Neural cell (in vitro differentiated cells): ENCODE data around the gene MYO5C. TPM values are rescaled to one million over a fixed set of nuclear protein-coding genes. Genes with fewer than 3 reads are reported as not detected.

ENCODE experiments used
- H2AFZ ChIP-seq: fragments of 200-600, 300-800 bp; sonication (generic), shearing (Covaris generic); 2 replicates; pipeline ENCODE4 v1.6.0; 2014; ENCODE audit warnings: low read depth, mild to moderate bottlenecking, antibody characterized with exemption, low read length, moderate library complexity
- H3F3A ChIP-seq: fragments of 200-600 bp; shearing (Covaris generic); 2 replicates; pipeline ENCODE4 v1.6.1; 2016; ENCODE audit warnings: mild to moderate bottlenecking, moderate library complexity, mixed read lengths, antibody characterized with exemption, low read length; ENCODE audit not compliant: insufficient read depth, poor library complexity, severe bottlenecking
- H3K27ac ChIP-seq: fragments of 200-600, 300-800 bp; sonication (generic), shearing (Covaris generic); 2 replicates; pipeline ENCODE4 v1.5.1; 2014; ENCODE audit warnings: mild to moderate bottlenecking, low read length, moderate library complexity
- H3K27me3 ChIP-seq: fragments of 300-800, 200-600 bp; sonication (generic), shearing (Covaris generic); 2 replicates; pipeline ENCODE4 v1.6.0; 2014; ENCODE audit warnings: mild to moderate bottlenecking, low read depth, low read length, moderate library complexity; ENCODE audit not compliant: insufficient read depth
- H3K36me3 ChIP-seq: fragments of 300-800, 200-600 bp; sonication (generic), shearing (Covaris generic); 2 replicates; pipeline ENCODE4 v1.5.1; 2014; ENCODE audit warnings: mild to moderate bottlenecking, antibody characterized with exemption, low read length, moderate library complexity; ENCODE audit not compliant: insufficient read depth
- H3K4me2 ChIP-seq: fragments of 300-800, 200-600 bp; sonication (generic), shearing (Covaris generic); 2 replicates; pipeline ENCODE4 v1.6.0; 2014; ENCODE audit warnings: mild to moderate bottlenecking, low read length
- H3K4me3 ChIP-seq: fragments of 300-800, 200-600 bp; sonication (generic), shearing (Covaris generic); 2 replicates; pipeline ENCODE4 v1.5.1; 2014; ENCODE audit warnings: mild to moderate bottlenecking, low read length, moderate library complexity
- H3K79me2 ChIP-seq: fragments of 200-600 bp; shearing (Covaris generic); replicated peaks from 2 replicates; pipeline ENCODE4 v1.6.0; 2014; ENCODE audit warnings: mild to moderate bottlenecking, low read length, moderate library complexity; ENCODE audit not compliant: insufficient read depth
- H3K9ac ChIP-seq: fragments of 300-800, 200-600 bp; sonication (generic), shearing (Covaris generic); 2 replicates; pipeline ENCODE4 v1.6.1; 2016; ENCODE audit warnings: mild to moderate bottlenecking, low read length, mixed read lengths
- H3K9me2 ChIP-seq: fragments of 200-600 bp; shearing (Covaris generic); 2 replicates; pipeline ENCODE4 v1.6.1; 2016; ENCODE audit warnings: mild to moderate bottlenecking, low read length, mixed read lengths; ENCODE audit not compliant: insufficient read depth
- H3K9me3 ChIP-seq: fragments of 200-600, 300-800 bp; sonication (generic), shearing (Covaris generic); 2 replicates; pipeline ENCODE4 v1.6.1; 2016; ENCODE audit warnings: mild to moderate bottlenecking, mixed run types, low read length, moderate library complexity, mixed read lengths
- H4K20me1 ChIP-seq: fragments of 200-600 bp; shearing (Covaris generic); 2 replicates; pipeline ENCODE4 v1.6.1; 2016; ENCODE audit warnings: mild to moderate bottlenecking, mixed run types; ENCODE audit not compliant: insufficient read depth
- CTCF ChIP-seq: fragments of 450-650 bp; IDR thresholded peaks from 2 replicates; pipeline ENCODE4 v1.5.1; 2014; ENCODE audit warnings: antibody characterized with exemption, mild to moderate bottlenecking, moderate library complexity; ENCODE audit not compliant: poor library complexity, severe bottlenecking
- EP300 ChIP-seq: fragments of 450-650 bp; conservative IDR thresholded peaks from 2 replicates; pipeline ENCODE4 v1.6.1; 2014; ENCODE audit warnings: antibody characterized with exemption, mild to moderate bottlenecking, moderate library complexity; ENCODE audit not compliant: poor library complexity, severe bottlenecking
- EZH2 ChIP-seq: fragments of 200-600, 300-800 bp; shearing (Covaris generic), sonication (generic); IDR thresholded peaks from 2 replicates; pipeline ENCODE4 v1.6.1; 2014; ENCODE audit warnings: antibody characterized with exemption, low read length, borderline replicate concordance, mild to moderate bottlenecking; ENCODE audit not compliant: insufficient read depth, poor library complexity, severe bottlenecking
- MXI1 ChIP-seq: fragments of 450-650 bp; conservative IDR thresholded peaks from 2 replicates; pipeline ENCODE4 v1.6.1; 2014; ENCODE audit warnings: antibody characterized with exemption, mild to moderate bottlenecking; ENCODE audit not compliant: poor library complexity, severe bottlenecking
- POLR2AphosphoS5 ChIP-seq: IDR thresholded peaks from 2 replicates; pipeline ENCODE4 v1.6.1; 2012
- RAD21 ChIP-seq: fragments of 450-650 bp; conservative IDR thresholded peaks from 2 replicates; pipeline ENCODE4 v1.6.1; 2014; ENCODE audit warnings: antibody characterized with exemption, mild to moderate bottlenecking, moderate library complexity
- REST ChIP-seq: IDR thresholded peaks from 2 replicates; pipeline ENCODE4 v1.6.1; 2012; ENCODE audit warnings: borderline replicate concordance
- SMC3 ChIP-seq: fragments of 450-650 bp; conservative IDR thresholded peaks from 2 replicates; pipeline ENCODE4 v1.6.1; 2014; ENCODE audit warnings: antibody characterized with exemption, mild to moderate bottlenecking, moderate library complexity; ENCODE audit not compliant: poor library complexity
- TAF1 ChIP-seq: IDR thresholded peaks from 2 replicates; pipeline ENCODE4 v1.6.1; 2012; ENCODE audit warnings: low read depth
- polyA plus RNA-seq: library from polyadenylated mRNA; depleted of rRNA; stranded (reverse); fragments of >200 nt; gene quantifications from 2 replicates; pipeline ENCODE4 v1.2.3, GENCODE V29; 2014

Gene MYO5C
- polyA plus RNA-seq, 1 donor from 2014 or later, result 0.77 TPM

- Histone ChIP-seq H3K79me2 (no peaks in the 10 kb centered on the region), H3K36me3 (no peaks in the 10 kb centered on the region), H3K9ac (no peak overlapping the region), H3K27me3 (no peaks in the 10 kb centered on the region), H3K9me2 (no peaks in the 10 kb centered on the region), H3F3A (no peaks in the 10 kb centered on the region), H3K4me2 (no peak overlapping the region), H2AFZ (no peak overlapping the region), H3K4me3 (no peak overlapping the region), H4K20me1 (no peaks in the 10 kb centered on the region), H3K9me3 (no peaks in the 10 kb centered on the region), H3K27ac (no peak overlapping the region)
- no peak for TF ChIP-seq REST
- no peak for TF ChIP-seq POLR2AphosphoS5
- no peak for TF ChIP-seq TAF1
- TF ChIP-seq CTCF, result no peak
- TF ChIP-seq MXI1, result no peak
- TF ChIP-seq RAD21, result no peak
- no peak for TF ChIP-seq EP300
- TF ChIP-seq EZH2, result no peak
These were observed 66.7 kb downstream of the MYO5C start for GRCh38 chr15:52228921-52229320.

- no peak overlapping the region for H3K4me2 ChIP-seq
- H3F3A ChIP-seq, result no peaks in the 10 kb centered on the region
- no peaks in the 10 kb centered on the region for H4K20me1 ChIP-seq
- no peak overlapping the region for H3K27ac ChIP-seq
- H3K9me3 ChIP-seq, result no peaks in the 10 kb centered on the region
- H3K4me3 ChIP-seq, result no peak overlapping the region
- H3K79me2 ChIP-seq, result no peaks in the 10 kb centered on the region
- H2AFZ ChIP-seq, result no peak overlapping the region
- H3K9ac ChIP-seq, result no peak overlapping the region
- no peaks in the 10 kb centered on the region for H3K36me3 ChIP-seq
- H3K27me3 ChIP-seq, result no peaks in the 10 kb centered on the region
- TF ChIP-seq MXI1, result no peak
- no peak for TF ChIP-seq REST
- peak; percentile 88 for TF ChIP-seq CTCF
- peak; percentile 81 for TF ChIP-seq RAD21
- no peak for TF ChIP-seq POLR2AphosphoS5
- TF ChIP-seq SMC3, result peak; percentile 80
- no peak for TF ChIP-seq EZH2
- no peak for TF ChIP-seq EP300
- TF ChIP-seq TAF1, result no peak
- H3K9me2 ChIP-seq, result no peaks in the 10 kb centered on the region
These were observed 68.1 kb downstream of the MYO5C start for GRCh38 chr15:52227456-52227855.
